ENCODE measurements around the gene IST1. TPM values are rescaled to one million over a fixed set of nuclear protein-coding genes. Genes with fewer than 3 reads are reported as not detected.
A peak's percentile ranks its signal among the peaks of the same experiment; 100 is the strongest.

The IST1 gene
- polyA plus RNA-seq, 3 donors: 69.9 to 132 (median 94.0) TPM

DNA sequence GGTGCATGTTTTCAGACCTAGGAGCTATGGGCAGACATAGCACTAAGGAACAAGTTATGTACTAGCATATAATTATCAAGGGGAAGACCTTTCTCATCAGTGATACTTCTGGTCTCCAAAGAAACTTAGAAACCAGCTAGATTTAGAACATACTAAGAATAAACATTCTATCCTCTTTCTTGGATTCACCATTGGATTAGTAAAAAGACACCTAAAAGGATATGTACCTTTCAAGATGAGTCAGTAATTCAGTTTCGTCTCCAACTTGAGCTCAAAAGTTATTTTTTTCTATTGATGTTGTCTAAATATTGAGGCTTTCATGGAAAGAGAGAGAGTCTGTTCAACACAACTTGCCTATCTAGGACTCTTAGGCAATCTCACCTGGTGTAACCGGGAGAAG, 24.5 kb upstream of the IST1 start:
- WGBS, 3 donors: 94% methylated on average over 2 of the region's 2 CpGs

DNA sequence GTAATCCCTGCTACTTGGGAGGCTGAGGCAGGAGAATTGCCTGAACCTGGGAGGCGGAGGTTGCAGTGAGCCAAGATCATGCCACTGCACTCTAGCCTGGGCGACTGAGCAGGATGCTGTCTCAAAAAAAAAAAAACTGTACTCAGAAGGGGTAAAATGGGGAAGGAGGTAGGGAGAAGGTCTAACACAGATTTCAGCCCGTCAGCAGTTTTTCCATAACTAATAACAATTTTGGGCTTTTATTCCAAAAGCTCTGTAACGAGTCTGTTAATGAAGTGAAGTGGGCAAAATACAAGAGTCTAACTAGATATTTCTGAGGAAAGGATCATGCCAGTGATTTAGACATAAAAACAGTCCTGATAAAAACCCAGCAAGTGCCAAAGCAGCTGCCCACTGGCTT, 22.1 kb upstream of the IST1 start:
- 78 to 90% (median 85%) methylated on average over 4 of the region's 4 CpGs for WGBS, 3 donors

More for the DNA sequence above, 24.5 kb upstream of the IST1 start:
- H3K27ac ChIP-seq (ENCODE audit: low read depth, low read length): no peak overlapping the region

DNA sequence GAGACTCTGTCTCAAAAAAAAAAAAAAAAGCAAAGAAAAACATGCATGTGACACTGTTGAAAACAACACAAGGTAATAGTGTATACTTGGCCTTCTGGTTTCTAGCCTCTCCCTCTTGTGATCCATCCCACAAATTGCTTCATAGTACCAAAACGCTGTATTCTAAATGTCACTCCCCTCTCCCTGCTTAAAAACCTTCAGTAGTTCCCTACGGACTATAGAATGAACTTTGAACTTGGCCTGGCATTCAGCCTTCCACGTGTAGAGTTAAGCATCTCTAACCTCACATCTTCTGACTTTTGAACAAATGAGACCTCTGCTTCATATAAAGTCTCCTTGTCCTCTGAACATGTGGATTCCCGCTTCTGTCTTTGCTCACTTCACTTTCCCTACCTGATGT, 16.4 kb upstream of the IST1 start:
- no peak overlapping the region for H3K27ac ChIP-seq (ENCODE audit: low read depth, low read length)
- 56 to 68% (median 62%) methylated on average over 4 of the region's 4 CpGs for WGBS, 3 donors

More for the DNA sequence above, 22.1 kb upstream of the IST1 start:
- H3K27ac ChIP-seq (ENCODE audit: low read depth, low read length): no peak overlapping the region

DNA sequence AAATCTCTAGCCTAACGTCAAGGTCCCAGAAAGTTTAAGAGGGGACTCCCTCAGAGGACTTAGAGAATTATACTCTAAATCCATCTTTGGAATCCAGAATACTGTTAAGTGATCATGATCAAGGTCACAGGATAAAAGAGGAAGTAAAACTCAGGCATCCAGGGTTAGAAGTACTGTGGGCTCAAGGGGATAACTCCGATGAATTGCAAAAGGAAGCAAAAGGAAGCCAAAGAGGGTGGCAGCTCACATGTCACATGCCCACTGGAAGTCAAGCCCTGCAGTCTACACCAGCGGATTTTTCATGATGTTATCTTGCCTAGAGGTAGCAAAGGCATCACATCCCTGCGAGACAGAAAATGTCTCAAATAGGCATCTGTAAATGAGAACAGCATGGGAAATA, 15.2 kb upstream of the IST1 start:
- H3K27ac ChIP-seq (ENCODE audit: low read depth, low read length): no peak overlapping the region
- WGBS, 3 donors: 44 to 79% (median 49%) methylated on average over 4 of the region's 4 CpGs

DNA sequence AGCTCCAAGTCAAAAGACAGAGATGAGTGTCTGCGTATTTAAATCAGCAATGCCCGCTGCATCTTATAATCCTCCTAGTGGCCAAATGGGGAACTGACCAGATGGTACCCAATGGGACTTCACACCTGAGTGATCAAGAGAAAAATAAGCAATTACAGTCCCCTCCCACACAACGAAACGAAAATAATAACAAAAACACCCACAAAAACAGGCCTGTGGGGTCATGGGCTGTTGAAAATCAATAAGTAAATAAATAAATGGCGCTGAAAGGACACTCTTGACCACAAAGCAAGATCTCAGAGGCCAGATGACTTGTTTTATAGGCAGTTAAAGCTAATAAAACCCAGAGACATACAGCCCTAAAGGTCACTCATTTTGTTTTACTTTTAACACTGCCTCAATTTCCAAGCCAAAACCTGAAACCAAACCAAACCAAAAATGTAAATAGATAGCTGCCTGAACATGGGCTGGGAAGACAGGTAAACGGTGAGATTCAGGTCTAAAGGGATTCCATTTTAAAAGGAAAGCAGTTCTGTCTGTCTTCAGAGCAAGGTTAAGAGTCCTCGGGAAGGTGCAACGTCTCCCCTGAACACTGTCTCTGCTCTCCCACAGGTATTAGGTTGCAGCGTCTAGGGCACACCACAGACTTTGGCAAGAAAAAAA, 12.7 kb upstream of the IST1 start:
- 4 to 10% (median 10%) methylated on average over 9 of the region's 9 CpGs for WGBS, 3 donors
- H3K27ac ChIP-seq (ENCODE audit: low read depth, low read length): no peak overlapping the region

DNA sequence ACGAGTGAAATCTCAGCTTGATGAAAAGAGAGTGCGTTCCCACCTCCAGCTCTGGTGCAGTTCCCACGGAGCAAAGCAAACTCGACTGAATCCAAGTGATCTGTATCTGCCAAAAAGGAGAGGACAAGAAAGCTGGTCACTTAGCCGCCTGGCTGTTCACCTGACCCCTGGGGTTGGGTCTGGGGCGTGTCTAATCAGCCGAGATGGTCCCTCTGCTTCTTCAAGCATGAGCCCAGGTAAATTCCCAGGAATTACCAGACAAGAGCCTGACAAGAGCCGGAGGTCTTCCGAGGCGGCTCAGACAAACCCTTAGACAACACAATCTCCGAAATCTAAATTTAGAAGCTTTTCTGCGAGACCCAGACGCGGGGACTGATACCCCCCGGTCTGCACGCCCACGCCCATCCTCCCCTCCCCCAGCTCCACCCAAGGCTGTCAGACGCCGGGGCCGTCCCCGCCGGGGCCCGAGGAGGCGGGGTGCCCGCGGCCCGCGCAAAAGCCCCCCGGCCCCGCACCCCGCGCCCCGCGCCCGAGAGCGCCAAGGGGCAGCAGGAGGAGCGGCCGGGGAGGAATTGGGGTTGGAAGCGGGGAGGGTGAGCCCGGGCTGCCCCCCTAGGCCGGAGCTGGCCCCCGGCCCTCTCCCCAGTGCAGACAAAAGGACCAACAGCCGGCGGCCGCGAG, 12.0 kb upstream of the IST1 start:
- 1% methylated on average over 21 to 46 of the region's 46 CpGs for WGBS, 3 donors
- H3K27ac ChIP-seq (ENCODE audit: low read depth, low read length): no peak overlapping the region

DNA sequence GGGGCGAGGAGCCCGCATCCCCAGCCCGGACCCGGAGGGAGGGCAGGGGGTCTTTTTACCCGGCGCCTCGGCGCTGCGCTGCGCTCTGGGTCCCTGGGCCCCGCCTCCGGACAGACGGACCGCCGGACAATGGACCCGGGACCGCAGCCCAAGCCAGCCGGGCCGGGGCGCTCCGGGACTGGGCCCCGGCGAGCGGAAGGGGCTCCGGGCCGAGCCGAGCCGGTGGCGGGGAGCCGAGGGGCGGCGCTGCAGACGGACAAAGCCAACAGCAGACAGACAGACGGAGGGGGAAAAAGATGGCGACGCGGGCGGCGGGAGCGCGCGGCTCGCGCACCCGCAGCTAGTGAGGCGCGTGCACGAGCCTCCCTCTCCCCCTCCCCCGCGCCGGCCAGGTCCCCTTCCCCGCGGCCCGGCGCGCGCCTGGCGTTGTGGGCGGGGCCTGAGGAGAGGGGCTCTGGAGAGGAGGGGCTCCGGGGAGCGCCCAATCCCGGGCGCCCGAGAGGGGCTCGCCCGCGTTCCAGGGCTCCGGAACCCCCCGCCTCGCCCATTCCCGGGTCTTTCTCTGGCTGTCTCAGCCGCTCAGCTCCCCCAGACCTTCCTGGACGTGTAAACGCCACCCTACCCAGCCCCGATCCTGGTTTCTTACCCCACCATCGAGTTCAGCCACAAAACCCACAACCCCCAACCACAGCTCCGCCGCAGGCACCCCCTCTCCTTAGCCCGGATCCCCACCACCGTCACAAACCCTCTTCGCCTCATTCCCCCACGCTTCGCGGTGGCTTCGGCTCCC, 11.3 kb upstream of the IST1 start, which contains the start of gene ZNF821:
ZNF821 (minus strand) TSS at position 334 of the 790 bp plus-strand sequence. CDS start 4,236 bp downstream, outside the sequence.
- WGBS, 3 donors: 0 to 1% (median 0%) methylated on average over 45 to 85 of the region's 85 CpGs
- peak within 1 kb of the TSS; percentile 72 for H3K27ac ChIP-seq (ENCODE audit: low read depth, low read length)

DNA sequence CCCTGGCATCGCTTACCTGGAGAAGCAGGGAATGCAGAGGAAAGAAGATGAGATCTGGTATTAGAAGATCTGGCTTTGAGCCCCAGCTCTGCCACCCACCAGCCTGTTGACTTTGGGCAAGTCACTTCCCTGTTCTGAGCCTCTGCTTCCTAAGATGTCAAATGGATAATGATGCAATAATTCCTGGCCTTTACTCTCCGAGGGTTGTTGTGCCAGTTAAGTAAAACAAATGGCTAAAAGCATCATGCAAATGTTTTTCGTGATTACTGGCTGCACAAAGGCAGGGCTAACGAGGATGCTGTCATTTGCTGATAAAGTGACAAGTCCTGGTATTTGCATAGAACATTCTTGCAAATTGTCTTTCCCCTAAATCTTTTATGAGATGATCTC, 10.1 kb upstream of the IST1 start:
- 38 to 42% (median 42%) methylated on average over 4 of the region's 4 CpGs for WGBS, 3 donors
- H3K27ac ChIP-seq (ENCODE audit: low read depth, low read length): no peak overlapping the region

DNA sequence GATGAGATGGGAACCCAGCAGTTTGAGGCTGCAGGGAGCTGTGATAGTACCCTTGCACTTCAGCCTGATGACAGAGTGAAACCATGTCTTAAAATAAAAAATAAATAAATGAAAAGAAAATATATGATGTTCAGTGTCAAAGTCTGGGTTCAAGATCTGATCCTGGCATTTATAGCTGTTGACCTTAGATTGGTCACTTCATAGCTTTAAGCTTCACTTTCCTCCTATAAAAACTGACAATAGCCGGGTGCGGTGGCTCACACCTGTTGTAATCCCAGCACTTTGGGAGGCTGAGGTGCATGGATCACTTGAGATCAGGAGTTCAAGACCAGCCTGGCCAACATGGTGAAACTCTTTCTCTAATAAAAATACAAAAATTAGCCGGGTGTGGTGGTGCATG, 6.2 kb upstream of the IST1 start:
- WGBS, 3 donors: 83 to 98% (median 97%) methylated on average over 3 of the region's 3 CpGs

DNA sequence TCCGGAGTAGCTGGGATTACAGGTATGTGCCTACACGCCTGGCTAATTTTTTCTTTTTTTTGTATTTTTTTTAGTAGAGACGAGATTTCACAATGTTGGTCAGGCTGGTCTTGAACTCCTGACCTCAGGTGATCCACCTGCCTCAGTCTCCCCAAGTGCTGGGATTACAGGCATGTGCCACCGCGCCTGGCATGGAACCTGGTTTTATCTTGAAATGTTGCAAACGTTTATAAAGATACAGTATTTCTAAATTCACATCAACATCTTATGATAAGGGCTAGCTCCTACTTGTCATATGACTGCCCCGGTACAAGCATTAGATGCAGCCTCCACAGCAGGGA, 1.5 kb upstream of the IST1 start:
- H3K27ac ChIP-seq (ENCODE audit: low read depth, low read length): no peak overlapping the region
- WGBS, 3 donors: 38 to 40% (median 39%) methylated on average over 7 of the region's 7 CpGs

More for the DNA sequence above, 6.2 kb upstream of the IST1 start:
- H3K27ac ChIP-seq (ENCODE audit: low read depth, low read length): no peak overlapping the region

DNA sequence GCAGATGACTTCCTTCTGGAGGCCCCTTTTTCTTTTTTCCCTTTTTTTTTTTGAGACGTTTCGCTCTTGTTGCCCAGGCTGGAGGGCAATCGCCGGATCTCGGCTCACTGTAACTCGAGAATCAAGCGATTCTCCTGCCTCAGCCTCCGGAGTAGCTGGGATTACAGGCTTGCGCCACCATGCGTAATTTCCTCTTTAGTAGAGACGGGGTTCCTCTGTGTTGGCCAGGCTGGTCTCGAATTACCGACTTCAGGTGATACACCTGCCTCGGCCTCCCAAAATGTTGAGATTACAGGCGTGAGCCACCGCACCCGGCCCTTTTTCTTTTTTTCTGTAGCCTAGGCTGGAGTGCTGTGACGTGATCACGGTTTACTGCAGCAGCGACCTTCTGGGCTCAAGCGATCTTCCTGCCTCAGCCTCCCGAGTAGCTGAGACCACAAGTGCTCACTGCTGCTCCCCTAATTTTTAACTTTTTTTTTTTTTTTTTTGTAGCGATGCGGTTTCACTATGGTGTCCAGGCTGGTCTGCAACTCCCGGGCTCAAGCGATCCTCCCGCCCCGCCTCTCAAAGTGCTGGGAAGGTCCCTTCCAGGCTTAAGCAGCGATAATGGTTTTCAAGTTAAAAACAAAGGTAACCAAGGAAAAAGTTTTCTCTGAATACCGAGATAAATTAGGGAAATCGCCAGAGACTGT, 956 bp upstream of the IST1 start:
- H3K27ac ChIP-seq (ENCODE audit: low read depth, low read length): peak overlapping the region; percentile 78
- WGBS, 3 donors: 0 to 1% (median 0%) methylated on average over 31 of the region's 31 CpGs

DNA sequence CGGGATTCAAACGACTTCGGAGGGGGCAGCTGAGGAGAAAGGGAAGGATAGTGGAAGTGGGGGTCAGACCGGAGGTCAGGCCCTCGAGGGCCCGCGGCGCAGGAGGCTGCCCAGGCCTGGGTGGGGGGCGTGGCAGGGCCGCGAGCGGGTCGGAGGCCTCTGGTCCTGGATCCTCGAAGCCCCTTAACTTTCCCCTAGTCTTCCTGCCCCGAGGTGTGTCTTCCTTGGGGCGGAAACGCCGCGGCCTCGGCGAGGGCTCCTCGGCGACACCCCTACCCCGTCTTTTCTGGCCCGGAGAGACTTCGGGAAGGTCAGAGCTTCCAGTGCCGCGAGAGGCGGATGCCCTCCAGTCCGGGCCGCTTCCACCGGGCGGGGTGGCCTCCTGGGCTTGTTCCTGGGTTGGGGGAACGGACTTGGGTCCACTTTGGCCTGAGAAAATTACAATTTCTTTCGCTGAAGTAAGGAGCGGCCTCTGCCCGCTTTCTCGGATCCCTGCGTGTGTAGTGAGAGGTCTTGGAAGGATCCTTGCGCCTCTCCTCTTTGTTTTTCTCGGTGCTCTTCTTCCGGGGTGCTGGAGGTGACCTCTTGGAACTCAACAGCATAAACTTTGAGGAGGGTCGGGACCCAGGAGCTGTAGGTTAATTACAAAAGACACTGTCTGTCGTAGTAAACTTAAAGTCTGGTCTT, 491 bp downstream of the IST1 start:
- 0% methylated on average over 38 to 44 of the region's 44 CpGs for WGBS, 3 donors

DNA sequence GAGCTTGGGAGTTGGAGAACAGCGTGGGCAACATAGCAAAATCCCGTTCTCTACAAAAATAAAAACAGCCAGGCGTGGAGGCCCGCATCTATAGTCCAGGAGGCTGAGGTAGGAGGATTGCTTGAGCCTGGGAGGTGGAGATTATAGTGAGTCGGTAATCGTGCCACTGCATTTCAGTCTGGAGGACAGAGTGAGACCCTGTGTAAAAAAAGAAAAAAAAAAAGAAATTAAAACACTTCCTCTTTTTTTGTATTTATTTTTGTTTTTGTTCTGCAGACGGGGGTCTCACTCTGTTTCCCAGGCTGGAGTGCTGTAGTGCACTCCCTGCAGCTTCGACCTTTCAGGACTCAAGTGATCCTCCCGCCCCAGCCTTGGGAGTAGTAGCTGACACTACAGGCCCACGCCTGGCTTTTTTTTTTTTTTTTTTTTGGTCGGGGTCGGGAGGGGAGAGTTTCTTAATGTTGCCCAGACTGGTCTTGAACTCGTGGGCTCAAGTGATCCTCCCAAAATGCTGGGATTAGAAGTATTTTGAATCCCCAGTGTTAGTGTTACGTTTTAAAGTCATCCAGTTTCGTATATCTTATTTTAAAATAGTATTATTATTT, 1.5 kb downstream of the IST1 start:
- H3K27ac ChIP-seq (ENCODE audit: low read depth, low read length): no peak overlapping the region
- WGBS, 3 donors: 42 to 53% (median 43%) methylated on average over 15 of the region's 15 CpGs

More for the DNA sequence above, 491 bp downstream of the IST1 start:
- H3K27ac ChIP-seq (ENCODE audit: low read depth, low read length): peak overlapping the region; percentile 90

DNA sequence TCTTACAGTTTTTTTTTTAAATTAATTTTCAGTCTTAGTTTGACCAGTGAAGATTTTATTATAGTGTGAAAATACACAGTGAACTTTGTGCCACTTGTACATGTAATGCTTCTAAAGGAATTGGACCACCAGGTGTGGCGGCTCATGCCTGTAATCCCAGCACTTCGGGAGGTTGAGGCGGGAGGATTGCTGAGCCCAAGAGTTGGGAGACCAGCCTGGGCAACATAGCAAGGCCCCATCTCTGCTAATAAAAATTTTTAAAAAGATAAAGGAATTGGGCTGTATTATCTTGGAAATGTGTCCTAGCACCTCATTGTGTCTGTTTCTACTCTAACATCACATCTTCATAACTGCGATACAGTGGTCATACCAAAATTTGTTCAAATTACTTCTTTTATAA, 3.8 kb downstream of the IST1 start:
- no peak overlapping the region for H3K27ac ChIP-seq (ENCODE audit: low read depth, low read length)
- WGBS, 3 donors: 95 to 100% (median 96%) methylated on average over 4 of the region's 4 CpGs

DNA sequence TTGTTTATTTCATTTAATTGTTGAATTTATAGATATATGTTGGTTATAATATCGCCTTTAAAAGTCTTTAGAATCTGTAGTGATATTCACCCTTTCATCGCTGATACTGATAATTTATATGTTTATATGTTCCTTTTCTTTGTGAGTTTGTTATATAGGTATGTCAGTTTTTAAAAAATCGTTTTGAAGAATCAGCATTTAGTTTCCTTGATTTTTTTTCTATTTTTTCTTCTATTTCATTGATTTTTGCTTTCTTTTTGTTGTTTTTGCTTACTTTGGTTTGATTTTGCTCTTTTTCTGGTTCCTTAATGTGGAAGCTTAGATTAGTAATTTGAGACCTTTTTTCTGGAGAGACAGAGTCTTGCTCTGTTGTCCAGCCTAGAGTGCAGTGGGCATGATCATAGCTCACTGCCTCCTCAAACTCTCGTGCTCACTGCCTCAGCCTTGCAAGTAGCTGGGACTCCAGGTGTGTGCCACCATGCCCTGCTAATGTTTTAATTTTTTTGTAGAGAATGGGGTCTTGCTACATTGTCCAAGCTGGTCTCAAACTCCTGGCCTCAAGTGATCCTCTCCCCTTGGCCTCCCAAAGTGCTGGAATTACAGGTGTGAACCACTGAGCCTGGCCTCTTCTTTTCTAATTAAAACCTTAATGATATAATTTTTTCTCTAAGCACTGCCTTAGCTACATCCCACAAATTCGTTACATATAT, 7.5 kb downstream of the IST1 start:
- 86 to 91% (median 89%) methylated on average over 5 of the region's 5 CpGs for WGBS, 3 donors

DNA sequence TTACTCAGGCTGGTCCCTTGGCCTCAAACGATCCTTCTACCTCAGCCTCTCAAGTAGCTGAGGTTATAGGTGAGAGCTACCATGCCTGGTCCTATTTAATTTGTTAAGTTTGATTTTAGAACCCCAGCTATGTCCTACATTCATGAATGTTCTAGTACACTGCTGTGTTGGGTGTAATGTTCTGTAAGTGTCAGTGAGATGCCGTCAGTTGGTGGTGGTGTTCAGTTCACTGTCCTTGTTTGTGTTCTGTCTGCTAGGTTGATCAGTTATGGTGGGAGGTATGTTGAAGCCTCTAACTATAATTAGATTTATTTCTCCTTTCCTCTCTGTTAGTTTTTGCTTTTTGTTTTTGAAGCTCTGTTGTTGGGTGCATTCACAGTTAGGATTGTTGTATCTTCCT, 8.3 kb downstream of the IST1 start:
- 84 to 88% (median 86%) methylated on average over 2 of the region's 2 CpGs for WGBS, 3 donors
- no peak overlapping the region for H3K27ac ChIP-seq (ENCODE audit: low read depth, low read length)

More for the DNA sequence above, 7.5 kb downstream of the IST1 start:
- no peak overlapping the region for H3K27ac ChIP-seq (ENCODE audit: low read depth, low read length)

DNA sequence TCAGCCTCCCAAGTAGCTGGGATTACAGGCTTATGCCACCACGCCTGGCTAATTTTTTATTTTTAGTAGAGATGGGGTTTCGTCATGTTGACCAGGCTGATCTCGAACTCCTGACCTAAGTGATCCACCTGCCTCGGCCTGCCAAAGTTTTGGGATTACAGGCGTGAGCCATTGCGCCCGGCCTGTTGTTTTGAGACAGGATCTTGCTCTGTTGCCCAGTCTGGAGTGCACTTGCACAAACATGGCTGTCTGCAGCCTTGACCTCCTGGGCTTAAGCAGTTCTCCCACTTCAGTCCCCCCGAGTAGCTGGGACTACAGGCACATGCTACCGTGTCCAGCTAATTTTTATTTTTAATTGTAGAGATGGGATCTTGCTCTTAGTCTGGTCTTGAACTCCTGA, 8.9 kb downstream of the IST1 start:
- H3K27ac ChIP-seq (ENCODE audit: low read depth, low read length): no peak overlapping the region
- 82 to 86% (median 83%) methylated on average over 9 of the region's 9 CpGs for WGBS, 3 donors
